Hindlimb muscle (tissue), 1 donor: ENCODE results near the gene PLA2G4F. TPM values are rescaled to one million over a fixed set of nuclear protein-coding genes. Genes with fewer than 3 reads are reported as not detected.
"Not testable (repeated sequence)": the region's sequence is repeated elsewhere in the genome, so short reads cannot be mapped to it uniquely, and the experiment has no call there.

Source experiments
- DNase-seq: peaks from one replicate; pipeline ENCODE4 v3.0.0-alpha.2; 2013
- polyA plus RNA-seq: library from polyadenylated mRNA; unstranded; fragments of 120-200 nt; gene quantifications from one replicate; pipeline ENCODE4 v1.2.1, GENCODE V29; 2013; ENCODE audit not compliant: insufficient read length

The PLA2G4F gene
- polyA plus RNA-seq, 1 donor: 0.35 TPM

DNA sequence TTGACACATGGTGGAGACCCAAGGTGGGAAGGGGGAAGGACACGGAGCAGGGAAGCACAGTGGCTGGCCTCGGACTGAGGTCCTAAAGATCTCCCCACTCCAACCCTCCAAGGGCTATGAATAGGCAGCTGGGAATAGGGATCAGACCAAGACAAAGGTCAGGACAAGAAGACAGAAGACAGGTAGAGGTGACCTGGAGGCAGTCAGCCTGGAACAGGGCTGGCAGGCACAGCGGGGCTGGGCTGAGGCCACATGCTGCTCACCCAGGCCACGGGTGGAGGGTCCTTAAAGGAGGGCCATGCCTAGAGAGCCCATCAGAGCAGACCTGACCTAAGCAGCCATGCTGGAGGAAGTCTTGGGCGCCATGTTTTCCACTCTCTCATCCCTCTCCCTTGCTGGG lies 59.4 kb downstream of the PLA2G4F start:
- DNase-seq: no peak

DNA sequence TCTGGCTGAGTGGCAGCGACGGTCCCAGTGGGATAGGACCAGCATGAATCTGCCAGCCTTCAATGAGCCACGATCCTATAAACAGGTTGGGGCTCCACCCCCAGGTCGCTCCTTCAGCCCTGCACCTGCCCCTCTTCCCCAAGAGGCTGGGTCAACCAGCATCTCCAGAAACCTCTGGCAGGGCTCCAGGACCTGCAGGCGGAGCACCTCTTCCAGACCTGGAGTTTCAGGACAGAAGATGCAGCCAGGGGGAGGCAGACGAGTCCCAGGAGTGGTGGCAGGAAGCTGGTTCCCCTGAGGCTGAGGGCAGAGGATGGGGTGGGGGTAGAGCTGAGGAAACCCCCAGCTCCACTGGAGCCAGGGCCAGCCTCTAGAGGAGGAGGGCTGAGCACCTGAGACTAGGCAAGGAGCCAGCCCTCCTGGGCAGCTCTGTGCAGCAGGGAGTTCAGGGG lies 61.9 kb downstream of the PLA2G4F start, which contains the start of gene PLA2G4D:
TSS of gene PLA2G4D (minus strand) at position 51 of the 452 bp plus-strand sequence. CDS start 103 bp downstream, outside the sequence.
- DNase-seq: no peak

DNA sequence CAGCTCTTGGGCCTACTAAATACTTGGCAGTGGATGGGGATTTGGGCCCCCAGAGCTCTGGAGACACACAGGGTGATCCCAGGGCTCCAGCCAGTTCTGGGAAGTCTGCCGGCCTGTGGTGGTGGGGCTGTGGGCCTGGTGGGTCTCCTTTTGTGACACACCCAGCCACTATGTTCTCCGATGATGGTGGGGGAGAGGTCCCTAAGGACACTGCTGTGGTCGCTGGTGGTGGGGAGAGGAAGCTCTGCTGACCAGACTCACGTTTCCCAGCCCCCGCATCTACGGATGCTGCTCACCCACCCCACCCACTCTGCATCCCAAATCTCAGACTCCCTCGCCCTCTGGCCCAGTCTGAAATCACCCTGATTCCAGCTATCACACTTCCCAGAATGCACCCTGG lies 62.5 kb downstream of the PLA2G4F start:
- DNase-seq: no peak

DNA sequence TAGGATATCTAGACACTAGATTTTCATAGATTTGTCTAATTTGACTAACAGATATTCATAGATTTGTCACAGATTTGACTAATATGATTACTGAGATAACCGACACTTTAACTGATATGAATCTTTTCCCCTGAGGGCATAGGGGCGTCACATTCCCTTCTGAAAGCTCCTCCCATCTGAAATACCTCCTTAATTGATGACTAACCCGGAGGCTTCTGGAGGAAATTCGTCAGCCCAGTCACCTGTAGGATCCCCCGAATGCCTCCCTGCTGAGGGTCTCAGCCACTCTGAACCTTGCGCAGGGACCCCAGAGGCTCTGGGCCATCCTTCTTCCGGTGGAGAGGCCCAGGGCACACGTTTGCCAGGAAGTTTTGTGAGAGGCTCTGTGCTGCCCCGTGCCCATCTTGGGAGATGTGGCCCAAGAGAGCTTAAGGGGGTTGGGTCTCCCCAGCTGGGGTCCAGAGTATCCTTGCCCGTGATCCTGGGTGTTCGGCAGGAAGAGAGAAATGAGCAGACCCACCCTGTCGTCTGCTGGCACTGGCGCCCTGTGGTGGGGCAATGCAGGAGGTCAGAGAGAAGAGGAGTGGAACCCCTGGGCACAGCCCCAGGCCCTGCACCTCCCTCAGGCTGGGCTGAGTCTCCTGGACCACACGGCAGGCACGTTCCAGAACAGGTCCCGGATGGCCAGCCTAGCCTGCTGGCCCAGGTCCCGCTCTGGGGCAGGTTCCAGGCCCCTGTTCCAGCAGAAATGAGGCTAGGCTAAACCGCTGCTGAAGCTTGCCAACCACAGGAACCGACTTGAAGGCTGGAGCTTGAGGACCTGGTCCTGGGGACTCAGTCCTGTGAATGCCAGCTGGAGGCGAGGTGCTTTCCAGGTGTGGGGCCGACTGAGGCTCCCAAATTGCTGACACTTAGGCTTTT lies 63.8 kb downstream of the PLA2G4F start:
- DNase-seq: peak; percentile 48

DNA sequence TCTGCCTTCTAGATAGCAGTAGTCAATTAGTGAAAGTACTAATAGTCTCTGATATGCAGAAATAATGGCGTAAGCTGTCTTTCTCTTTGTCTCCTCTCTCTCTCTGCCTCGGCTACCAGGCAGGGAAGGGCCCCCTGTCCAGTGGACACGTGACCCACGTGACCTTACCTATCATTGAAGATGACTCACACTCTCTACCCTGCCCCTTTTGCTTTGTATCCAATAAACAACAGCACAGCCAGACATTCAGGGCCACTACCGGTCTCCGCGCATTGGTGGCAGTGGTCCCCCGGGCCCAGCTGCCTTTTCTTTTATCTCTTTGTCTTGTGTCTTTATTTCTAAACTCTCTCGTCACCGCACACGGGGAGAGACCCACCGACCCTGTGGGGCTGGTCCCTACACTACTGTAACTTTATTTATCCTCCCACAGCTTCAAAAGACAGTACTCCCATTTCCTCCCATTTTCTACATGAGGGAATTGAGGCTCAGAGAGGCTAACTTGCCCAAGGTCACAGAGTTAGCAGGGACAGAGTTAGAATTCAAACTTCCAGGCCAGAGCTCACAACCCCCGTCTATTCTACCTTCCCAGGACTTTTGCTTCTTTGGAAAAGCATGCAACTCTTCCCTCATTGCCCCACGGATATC lies 64.6 kb downstream of the PLA2G4F start:
- DNase-seq: not testable (repeated sequence)

DNA sequence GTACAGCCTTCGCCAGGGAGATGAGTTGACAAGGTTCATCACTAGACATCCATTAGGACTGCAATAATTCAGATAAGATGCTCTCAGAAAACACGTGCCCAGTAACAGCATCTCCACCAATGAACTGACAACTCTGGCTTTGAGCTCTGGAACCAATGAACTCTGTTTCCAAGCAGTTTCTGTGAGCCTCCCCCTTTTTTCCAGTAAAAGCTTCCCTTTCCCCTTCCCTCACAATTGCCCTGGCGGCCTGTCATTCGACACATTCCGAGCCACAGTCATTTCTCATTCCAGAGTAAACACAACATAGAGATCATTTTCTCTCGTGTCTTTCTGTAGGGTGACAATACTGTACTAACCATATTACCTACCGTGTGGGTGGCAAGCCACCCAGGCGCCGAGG lies 65.7 kb downstream of the PLA2G4F start:
- DNase-seq: no peak

DNA sequence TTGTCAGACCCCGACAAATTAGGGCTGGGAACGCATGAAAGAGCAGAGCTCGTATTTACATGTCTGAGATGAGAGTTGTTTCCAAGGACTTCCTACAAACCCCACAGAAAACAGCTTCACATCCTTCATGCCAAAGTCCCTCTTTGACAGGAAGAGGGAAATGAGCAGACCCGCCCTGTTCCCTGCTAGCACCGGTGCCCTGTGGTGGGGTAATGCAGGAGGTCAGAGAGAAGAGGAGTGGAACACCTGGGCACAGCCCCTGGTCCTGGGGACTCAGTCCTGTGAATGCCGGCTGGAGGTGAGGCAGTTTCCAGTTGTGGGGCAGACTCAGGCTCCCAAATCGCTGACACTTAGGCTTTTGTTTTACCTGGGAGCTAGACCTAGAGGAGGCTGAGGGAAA lies 66.1 kb downstream of the PLA2G4F start:
- DNase-seq: no peak

DNA sequence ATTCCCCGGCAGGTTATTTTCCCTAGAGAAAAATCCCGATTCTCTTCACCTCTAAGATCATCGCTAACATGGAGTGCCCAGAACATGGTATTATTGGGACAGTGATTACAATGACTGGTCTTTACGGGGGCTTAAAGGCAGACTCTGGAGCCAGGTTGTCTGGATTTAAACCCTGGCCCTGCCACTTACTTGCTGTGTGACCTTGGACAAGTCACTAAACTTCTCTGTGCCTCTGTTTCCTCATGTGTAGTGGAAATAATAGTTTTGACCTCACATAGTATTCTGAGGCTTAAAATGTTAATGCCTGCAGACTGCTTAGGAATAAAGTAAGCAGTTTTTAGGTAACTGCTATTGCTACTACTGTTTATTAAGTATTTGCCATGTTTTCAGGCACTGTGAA lies 66.5 kb downstream of the PLA2G4F start:
- DNase-seq: no peak

Other genes starting within 250 kb of the PLA2G4F start
- 43.0 TPM for gene EHD4, start 184.1 kb downstream of the PLA2G4F start, polyA plus RNA-seq
- 1.8 TPM for gene PLA2G4E, start 135.6 kb downstream of the PLA2G4F start, polyA plus RNA-seq
- 0.08 TPM for gene PLA2G4D, start 62.1 kb downstream of the PLA2G4F start, polyA plus RNA-seq
- 46.0 TPM for gene VPS39, start 51.7 kb upstream of the PLA2G4F start, polyA plus RNA-seq
- gene GANC, start 116.6 kb upstream of the PLA2G4F start, polyA plus RNA-seq: 17.0 TPM
- 42.3 TPM for gene TMEM87A, start 116.8 kb upstream of the PLA2G4F start, polyA plus RNA-seq
- 544 TPM for gene CAPN3, start 202.9 kb upstream of the PLA2G4F start, polyA plus RNA-seq